ENCODE data around the gene RRP15.

Gene RRP15

GRCh38 chr1:218382261-218382660 lies 97.2 kb downstream of the RRP15 start:
- in situ Hi-C loops (cut with MboI; ENCODE audit: low sequenced_read_pairs), result no loop called here

- in situ Hi-C loops (cut with MboI; ENCODE audit: low sequenced_read_pairs), result no loop called here
Measured at GRCh38 chr1:218383051-218383450, 98.0 kb downstream of the RRP15 start.

- in situ Hi-C loops (cut with MboI; ENCODE audit: low sequenced_read_pairs), result no loop called here
Measured at GRCh38 chr1:218383681-218384080, 98.6 kb downstream of the RRP15 start.

GRCh38 chr1:218384581-218384993 lies 99.5 kb downstream of the RRP15 start:
- in situ Hi-C loops (cut with MboI; ENCODE audit: low sequenced_read_pairs), result no loop called here

Data from HL-60/S4 (cell line).